Osteoblast (primary cell): ENCODE data around the gene IFT122. TPM values are rescaled to one million over a fixed set of nuclear protein-coding genes. Genes with fewer than 3 reads are reported as not detected.
"Not testable (repeated sequence)": the region's sequence is repeated elsewhere in the genome, so short reads cannot be mapped to it uniquely, and the experiment has no call there.

Source experiments
- DNase-seq: peaks from one replicate; pipeline ENCODE4 v3.0.0; 2011; ENCODE audit warnings: low spot score, mixed read lengths; ENCODE audit not compliant: insufficient read length; ENCODE audit errors: missing footprints
- H2AFZ ChIP-seq: 2 replicates; pipeline ENCODE4 v1.6.0; 2011; ENCODE audit warnings: mild to moderate bottlenecking, low read length
- H3K27ac ChIP-seq: 2 replicates; pipeline ENCODE4 v1.5.1; 2011; ENCODE audit warnings: mild to moderate bottlenecking, low read depth, low read length, moderate library complexity
- H3K27me3 ChIP-seq: 2 replicates; pipeline ENCODE4 v1.6.0; 2012; ENCODE audit warnings: mild to moderate bottlenecking, control low read depth, inconsistent platforms, low read length, moderate library complexity; ENCODE audit not compliant: insufficient read depth
- H3K36me3 ChIP-seq: 2 replicates; pipeline ENCODE4 v1.5.1; 2011; ENCODE audit warnings: mild to moderate bottlenecking, low read length, control low read depth, moderate library complexity; ENCODE audit not compliant: insufficient read depth
- H3K4me1 ChIP-seq: 2 replicates; pipeline ENCODE4 v1.5.1; 2011; ENCODE audit warnings: mild to moderate bottlenecking, low read length, control low read depth, moderate library complexity; ENCODE audit not compliant: insufficient read depth
- H3K4me2 ChIP-seq: 2 replicates; pipeline ENCODE4 v1.6.0; 2011; ENCODE audit warnings: mild to moderate bottlenecking, low read length; ENCODE audit not compliant: insufficient read depth
- H3K4me3 ChIP-seq: fragments of 200-600 bp; sonication (generic); 3 replicates; pipeline ENCODE4 v1.5.1; 2012; ENCODE audit warnings: mild to moderate bottlenecking, low read length, inconsistent platforms; ENCODE audit not compliant: insufficient read depth
- H3K79me2 ChIP-seq: 2 replicates; pipeline ENCODE4 v1.6.0; 2012; ENCODE audit warnings: mild to moderate bottlenecking, low read length, control low read depth, inconsistent platforms; ENCODE audit not compliant: insufficient read depth
- H3K9me3 ChIP-seq: 2 replicates; pipeline ENCODE4 v1.5.1; 2011; ENCODE audit warnings: low read depth, low read length, control low read depth
- H4K20me1 ChIP-seq: 2 replicates; pipeline ENCODE4 v1.6.0; 2012; ENCODE audit warnings: mild to moderate bottlenecking, low read length, control low read depth; ENCODE audit not compliant: insufficient read depth
- CTCF ChIP-seq: IDR thresholded peaks from 2 replicates; pipeline ENCODE4 v1.5.1; 2011; ENCODE audit warnings: mild to moderate bottlenecking, low read depth, low read length, moderate library complexity; ENCODE audit errors: extremely low read depth
- total RNA-seq: library from RNA; depleted of rRNA; stranded (reverse); fragments of >200 nt; gene quantifications from 2 replicates; pipeline ENCODE4 v1.2.3, GENCODE V29; 2012

The IFT122 gene, protein sequence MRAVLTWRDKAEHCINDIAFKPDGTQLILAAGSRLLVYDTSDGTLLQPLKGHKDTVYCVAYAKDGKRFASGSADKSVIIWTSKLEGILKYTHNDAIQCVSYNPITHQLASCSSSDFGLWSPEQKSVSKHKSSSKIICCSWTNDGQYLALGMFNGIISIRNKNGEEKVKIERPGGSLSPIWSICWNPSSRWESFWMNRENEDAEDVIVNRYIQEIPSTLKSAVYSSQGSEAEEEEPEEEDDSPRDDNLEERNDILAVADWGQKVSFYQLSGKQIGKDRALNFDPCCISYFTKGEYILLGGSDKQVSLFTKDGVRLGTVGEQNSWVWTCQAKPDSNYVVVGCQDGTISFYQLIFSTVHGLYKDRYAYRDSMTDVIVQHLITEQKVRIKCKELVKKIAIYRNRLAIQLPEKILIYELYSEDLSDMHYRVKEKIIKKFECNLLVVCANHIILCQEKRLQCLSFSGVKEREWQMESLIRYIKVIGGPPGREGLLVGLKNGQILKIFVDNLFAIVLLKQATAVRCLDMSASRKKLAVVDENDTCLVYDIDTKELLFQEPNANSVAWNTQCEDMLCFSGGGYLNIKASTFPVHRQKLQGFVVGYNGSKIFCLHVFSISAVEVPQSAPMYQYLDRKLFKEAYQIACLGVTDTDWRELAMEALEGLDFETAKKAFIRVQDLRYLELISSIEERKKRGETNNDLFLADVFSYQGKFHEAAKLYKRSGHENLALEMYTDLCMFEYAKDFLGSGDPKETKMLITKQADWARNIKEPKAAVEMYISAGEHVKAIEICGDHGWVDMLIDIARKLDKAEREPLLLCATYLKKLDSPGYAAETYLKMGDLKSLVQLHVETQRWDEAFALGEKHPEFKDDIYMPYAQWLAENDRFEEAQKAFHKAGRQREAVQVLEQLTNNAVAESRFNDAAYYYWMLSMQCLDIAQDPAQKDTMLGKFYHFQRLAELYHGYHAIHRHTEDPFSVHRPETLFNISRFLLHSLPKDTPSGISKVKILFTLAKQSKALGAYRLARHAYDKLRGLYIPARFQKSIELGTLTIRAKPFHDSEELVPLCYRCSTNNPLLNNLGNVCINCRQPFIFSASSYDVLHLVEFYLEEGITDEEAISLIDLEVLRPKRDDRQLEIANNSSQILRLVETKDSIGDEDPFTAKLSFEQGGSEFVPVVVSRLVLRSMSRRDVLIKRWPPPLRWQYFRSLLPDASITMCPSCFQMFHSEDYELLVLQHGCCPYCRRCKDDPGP
- 30.4 and 30.6 TPM in 2 replicates for total RNA-seq

- no peak for TF ChIP-seq CTCF
- no peaks in the 10 kb centered on the region for H3K9me3 ChIP-seq
- peak within 1 kb of the TSS; percentile 98 for H3K4me3 ChIP-seq
- no peaks in the 10 kb centered on the region for H3K27me3 ChIP-seq
- no peaks in the 10 kb centered on the region for H4K20me1 ChIP-seq
- H3K4me2 ChIP-seq = peak within 1 kb of the TSS; percentile 88
- H3K36me3 ChIP-seq = peaks cover 19% of the 10 kb centered on the region
- H2AFZ ChIP-seq = peak within 1 kb of the TSS; percentile 95
- H3K27ac ChIP-seq = peak within 1 kb of the TSS; percentile 95
- peaks cover 41% of the 10 kb centered on the region for H3K4me1 ChIP-seq
- peaks cover 73% of the 10 kb centered on the region for H3K79me2 ChIP-seq
- DNase-seq = peak; percentile 98
Measured at GRCh38 chr3:129439817-129440617, at the start of gene IFT122, which contains the start of gene MBD4. Gene IFT122 (plus strand): TSS chr3:129440224. CDS start chr3:129440331, 107 bp downstream. Gene MBD4 (minus strand): TSS chr3:129439948. CDS start chr3:129439833, 115 bp downstream.

GRCh38 chr3:129391583-129391982, 48.4 kb upstream of the IFT122 start:
- H3K27ac ChIP-seq = not testable (repeated sequence)

DNA sequence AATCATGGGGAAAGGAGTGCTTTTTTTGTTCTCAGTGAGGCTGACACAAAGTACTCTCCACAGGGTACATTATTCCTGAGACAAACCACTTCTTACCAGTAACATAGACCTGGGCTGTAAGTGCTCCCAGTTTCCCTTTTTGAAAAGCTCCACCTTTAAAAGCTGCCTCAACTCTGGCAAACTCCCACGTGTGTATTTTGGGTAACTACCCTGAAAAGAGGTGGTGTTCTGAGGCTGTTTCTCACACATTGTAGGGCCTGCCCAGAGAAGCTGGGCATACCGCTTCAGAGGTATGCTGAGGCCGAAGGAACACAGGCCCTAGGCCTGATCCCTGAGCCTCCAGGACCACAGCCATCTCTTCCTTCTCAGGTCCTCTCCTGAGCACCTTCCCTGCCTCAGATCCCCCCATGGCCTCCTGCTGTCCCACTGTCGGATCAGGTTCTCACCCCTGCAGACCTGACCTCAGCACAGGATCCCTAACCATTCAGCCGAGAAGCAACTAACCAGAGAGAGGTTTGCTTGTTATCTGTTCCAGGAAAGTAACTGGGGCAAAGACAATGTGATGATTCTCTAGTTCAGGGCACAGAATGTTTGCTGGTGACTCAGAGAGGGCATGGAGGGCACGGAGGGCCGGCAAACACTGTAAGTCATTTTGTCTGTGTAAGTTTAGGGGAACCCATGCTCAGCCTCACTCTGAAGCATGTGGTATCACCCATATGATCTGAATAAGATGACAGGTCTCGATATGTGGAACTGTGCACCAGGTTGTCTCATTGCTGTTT, 47.7 kb upstream of the IFT122 start:
- DNase-seq, H3K4me2 ChIP-seq, H3K9me3 ChIP-seq, H3K4me3 ChIP-seq, H2AFZ ChIP-seq, H3K27me3 ChIP-seq: not testable (repeated sequence)
- Histone ChIP-seq H3K36me3 (peaks cover 58% of the 10 kb centered on the region), H3K27ac (peak overlapping the region; percentile 33), H4K20me1 (peaks cover 23% of the 10 kb centered on the region), H3K4me1 (peaks cover 19% of the 10 kb centered on the region), H3K79me2 (peaks cover 30% of the 10 kb centered on the region)

More at GRCh38 chr3:129391583-129391982, 48.4 kb upstream of the IFT122 start:
- Histone ChIP-seq H3K4me1 (peaks cover 19% of the 10 kb centered on the region), H4K20me1 (peaks cover 16% of the 10 kb centered on the region), H3K79me2 (peaks cover 23% of the 10 kb centered on the region), H3K36me3 (peaks cover 59% of the 10 kb centered on the region)
- not testable (repeated sequence) for H3K9me3 ChIP-seq, DNase-seq, H3K4me3 ChIP-seq, H2AFZ ChIP-seq, H3K4me2 ChIP-seq, H3K27me3 ChIP-seq

- Histone ChIP-seq H3K27me3 (no peaks in the 10 kb centered on the region), H3K4me1 (peaks cover 25% of the 10 kb centered on the region), H2AFZ (no peak overlapping the region), H4K20me1 (peaks cover 32% of the 10 kb centered on the region), H3K4me2 (no peak overlapping the region), H3K79me2 (peaks cover 40% of the 10 kb centered on the region), H3K9me3 (no peaks in the 10 kb centered on the region), H3K27ac (no peak overlapping the region), H3K4me3 (no peak overlapping the region), H3K36me3 (peaks cover 50% of the 10 kb centered on the region)
- DNase-seq = no peak
- no peak for TF ChIP-seq CTCF
Measured at GRCh38 chr3:129393271-129393670, 46.8 kb upstream of the IFT122 start.

GRCh38 chr3:129393760-129394564, 46.1 kb upstream of the IFT122 start:
- peaks cover 46% of the 10 kb centered on the region for H3K79me2 ChIP-seq
- not testable (repeated sequence) for H3K4me2 ChIP-seq, H3K27me3 ChIP-seq, DNase-seq, H3K27ac ChIP-seq, H2AFZ ChIP-seq, H3K9me3 ChIP-seq, H3K4me3 ChIP-seq
- H4K20me1 ChIP-seq = peaks cover 33% of the 10 kb centered on the region
- H3K4me1 ChIP-seq = peaks cover 22% of the 10 kb centered on the region
- H3K36me3 ChIP-seq = peaks cover 47% of the 10 kb centered on the region
